ENCODE results near the gene RAD17. TPM values are rescaled to one million over a fixed set of nuclear protein-coding genes. Genes with fewer than 3 reads are reported as not detected.
"Not testable (repeated sequence)": the region's sequence is repeated elsewhere in the genome, so short reads cannot be mapped to it uniquely, and the experiment has no call there.

The RAD17 gene
- total and polyA plus RNA-seq, 4 donors = 6.0 to 14.5 (median 11.8) TPM

GRCh38 chr5:69331528-69332445 lies 37.8 kb upstream of the RAD17 start:
- no peaks in the 10 kb centered on the region for H3K9me3 ChIP-seq (ENCODE audit: control insufficient read depth in 4 of 4, low read length in 3 of 4)
- 29% methylated on average over 11 of the region's 11 CpGs for WGBS
- H3K36me3 ChIP-seq (ENCODE audit: control insufficient read depth in 4 of 4, insufficient read depth in 3 of 4, low read depth in 1 of 4, low read length in 3 of 4) = no peaks in the 10 kb centered on the region
- H3K4me3 ChIP-seq (ENCODE audit: low read depth in 1 of 3, low read length in 3 of 3) = peak overlapping the region; percentile 85 to 97 (median 91)
- H3K9ac ChIP-seq (ENCODE audit: low read depth in 1 of 2, low read length in 2 of 2) = peak overlapping the region; percentile 85 to 97
- TF ChIP-seq RAD21 (IDR thresholded peaks at IDR 0.05) (no peak), FOXA1 (IDR thresholded peaks at IDR 0.05) (no peak), JUND (IDR thresholded peaks at IDR 0.05) (no peak), YY1 (IDR thresholded peaks at IDR 0.05) (peak; percentile 62), SP1 (IDR thresholded peaks at IDR 0.05) (peak; percentile 63), EGR1 (IDR thresholded peaks at IDR 0.05; ENCODE audit: low read depth in 2 of 2) (no peak), HNF4A (conservative IDR thresholded peaks at IDR 0.05) (peak; percentile 42), GABPA (IDR thresholded peaks at IDR 0.05 in 1 of 2, conservative IDR thresholded peaks at IDR 0.05 in 1 of 2) (no peak), TAF1 (conservative IDR thresholded peaks at IDR 0.05) (peak; percentile 90), FOXA2 (IDR thresholded peaks at IDR 0.05) (no peak), NR2F2 (IDR thresholded peaks at IDR 0.05) (no peak), HNF4G (IDR thresholded peaks at IDR 0.05) (peak; percentile 30), MAX (IDR thresholded peaks at IDR 0.05) (no peak), RXRA (IDR thresholded peaks at IDR 0.05) (peak in 1 of 2 donors; percentile 24)
- TF ChIP-seq, protein P1, sequence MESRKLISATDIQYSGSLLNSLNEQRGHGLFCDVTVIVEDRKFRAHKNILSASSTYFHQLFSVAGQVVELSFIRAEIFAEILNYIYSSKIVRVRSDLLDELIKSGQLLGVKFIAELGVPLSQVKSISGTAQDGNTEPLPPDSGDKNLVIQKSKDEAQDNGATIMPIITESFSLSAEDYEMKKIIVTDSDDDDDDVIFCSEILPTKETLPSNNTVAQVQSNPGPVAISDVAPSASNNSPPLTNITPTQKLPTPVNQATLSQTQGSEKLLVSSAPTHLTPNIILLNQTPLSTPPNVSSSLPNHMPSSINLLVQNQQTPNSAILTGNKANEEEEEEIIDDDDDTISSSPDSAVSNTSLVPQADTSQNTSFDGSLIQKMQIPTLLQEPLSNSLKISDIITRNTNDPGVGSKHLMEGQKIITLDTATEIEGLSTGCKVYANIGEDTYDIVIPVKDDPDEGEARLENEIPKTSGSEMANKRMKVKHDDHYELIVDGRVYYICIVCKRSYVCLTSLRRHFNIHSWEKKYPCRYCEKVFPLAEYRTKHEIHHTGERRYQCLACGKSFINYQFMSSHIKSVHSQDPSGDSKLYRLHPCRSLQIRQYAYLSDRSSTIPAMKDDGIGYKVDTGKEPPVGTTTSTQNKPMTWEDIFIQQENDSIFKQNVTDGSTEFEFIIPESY (IDR thresholded peaks at IDR 0.05) = no peak
- TF ChIP-seq, protein P2, sequence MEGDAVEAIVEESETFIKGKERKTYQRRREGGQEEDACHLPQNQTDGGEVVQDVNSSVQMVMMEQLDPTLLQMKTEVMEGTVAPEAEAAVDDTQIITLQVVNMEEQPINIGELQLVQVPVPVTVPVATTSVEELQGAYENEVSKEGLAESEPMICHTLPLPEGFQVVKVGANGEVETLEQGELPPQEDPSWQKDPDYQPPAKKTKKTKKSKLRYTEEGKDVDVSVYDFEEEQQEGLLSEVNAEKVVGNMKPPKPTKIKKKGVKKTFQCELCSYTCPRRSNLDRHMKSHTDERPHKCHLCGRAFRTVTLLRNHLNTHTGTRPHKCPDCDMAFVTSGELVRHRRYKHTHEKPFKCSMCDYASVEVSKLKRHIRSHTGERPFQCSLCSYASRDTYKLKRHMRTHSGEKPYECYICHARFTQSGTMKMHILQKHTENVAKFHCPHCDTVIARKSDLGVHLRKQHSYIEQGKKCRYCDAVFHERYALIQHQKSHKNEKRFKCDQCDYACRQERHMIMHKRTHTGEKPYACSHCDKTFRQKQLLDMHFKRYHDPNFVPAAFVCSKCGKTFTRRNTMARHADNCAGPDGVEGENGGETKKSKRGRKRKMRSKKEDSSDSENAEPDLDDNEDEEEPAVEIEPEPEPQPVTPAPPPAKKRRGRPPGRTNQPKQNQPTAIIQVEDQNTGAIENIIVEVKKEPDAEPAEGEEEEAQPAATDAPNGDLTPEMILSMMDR (IDR thresholded peaks at IDR 0.05; ENCODE audit: low read depth, low read length, missing input control) = no peak
- TF ChIP-seq, protein P3, sequence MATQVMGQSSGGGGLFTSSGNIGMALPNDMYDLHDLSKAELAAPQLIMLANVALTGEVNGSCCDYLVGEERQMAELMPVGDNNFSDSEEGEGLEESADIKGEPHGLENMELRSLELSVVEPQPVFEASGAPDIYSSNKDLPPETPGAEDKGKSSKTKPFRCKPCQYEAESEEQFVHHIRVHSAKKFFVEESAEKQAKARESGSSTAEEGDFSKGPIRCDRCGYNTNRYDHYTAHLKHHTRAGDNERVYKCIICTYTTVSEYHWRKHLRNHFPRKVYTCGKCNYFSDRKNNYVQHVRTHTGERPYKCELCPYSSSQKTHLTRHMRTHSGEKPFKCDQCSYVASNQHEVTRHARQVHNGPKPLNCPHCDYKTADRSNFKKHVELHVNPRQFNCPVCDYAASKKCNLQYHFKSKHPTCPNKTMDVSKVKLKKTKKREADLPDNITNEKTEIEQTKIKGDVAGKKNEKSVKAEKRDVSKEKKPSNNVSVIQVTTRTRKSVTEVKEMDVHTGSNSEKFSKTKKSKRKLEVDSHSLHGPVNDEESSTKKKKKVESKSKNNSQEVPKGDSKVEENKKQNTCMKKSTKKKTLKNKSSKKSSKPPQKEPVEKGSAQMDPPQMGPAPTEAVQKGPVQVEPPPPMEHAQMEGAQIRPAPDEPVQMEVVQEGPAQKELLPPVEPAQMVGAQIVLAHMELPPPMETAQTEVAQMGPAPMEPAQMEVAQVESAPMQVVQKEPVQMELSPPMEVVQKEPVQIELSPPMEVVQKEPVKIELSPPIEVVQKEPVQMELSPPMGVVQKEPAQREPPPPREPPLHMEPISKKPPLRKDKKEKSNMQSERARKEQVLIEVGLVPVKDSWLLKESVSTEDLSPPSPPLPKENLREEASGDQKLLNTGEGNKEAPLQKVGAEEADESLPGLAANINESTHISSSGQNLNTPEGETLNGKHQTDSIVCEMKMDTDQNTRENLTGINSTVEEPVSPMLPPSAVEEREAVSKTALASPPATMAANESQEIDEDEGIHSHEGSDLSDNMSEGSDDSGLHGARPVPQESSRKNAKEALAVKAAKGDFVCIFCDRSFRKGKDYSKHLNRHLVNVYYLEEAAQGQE (IDR thresholded peaks at IDR 0.05) = peak; percentile 24
- TF ChIP-seq, protein P4, sequence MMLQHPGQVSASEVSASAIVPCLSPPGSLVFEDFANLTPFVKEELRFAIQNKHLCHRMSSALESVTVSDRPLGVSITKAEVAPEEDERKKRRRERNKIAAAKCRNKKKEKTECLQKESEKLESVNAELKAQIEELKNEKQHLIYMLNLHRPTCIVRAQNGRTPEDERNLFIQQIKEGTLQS (IDR thresholded peaks at IDR 0.05) = no peak
- DNase-seq (ENCODE audit: low spot score) = no peak
- peak overlapping the region; percentile 85 to 95 for H3K27ac ChIP-seq (ENCODE audit: low read depth in 1 of 2, low read length in 2 of 2)
- peaks cover 0 to 10% (median 1%) of the 10 kb centered on the region in 4 donors for H3K4me1 ChIP-seq (ENCODE audit: control insufficient read depth in 4 of 4, insufficient read depth in 4 of 4, low read length in 3 of 4)
- no peaks in the 10 kb centered on the region for H3K27me3 ChIP-seq (ENCODE audit: control insufficient read depth in 4 of 4, insufficient read depth in 4 of 4, low read length in 3 of 4)

- not testable (repeated sequence) for H3K9me3 ChIP-seq (ENCODE audit: control insufficient read depth in 4 of 4, low read length in 3 of 4); H3K9ac ChIP-seq (ENCODE audit: low read depth in 1 of 2, low read length in 2 of 2); H3K27me3 ChIP-seq (ENCODE audit: control insufficient read depth in 4 of 4, insufficient read depth in 4 of 4, low read length in 3 of 4); H3K27ac ChIP-seq (ENCODE audit: low read depth in 1 of 2, low read length in 2 of 2); H3K36me3 ChIP-seq (ENCODE audit: control insufficient read depth in 4 of 4, insufficient read depth in 3 of 4, low read depth in 1 of 4, low read length in 3 of 4); DNase-seq (ENCODE audit: low spot score); H3K4me3 ChIP-seq (ENCODE audit: low read depth in 1 of 3, low read length in 3 of 3)
- peaks cover 0 to 10% (median 1%) of the 10 kb centered on the region in 4 donors for H3K4me1 ChIP-seq (ENCODE audit: control insufficient read depth in 4 of 4, insufficient read depth in 4 of 4, low read length in 3 of 4)
- WGBS = 96% methylated on average over 25 of the region's 25 CpGs
Measured at GRCh38 chr5:69333668-69334315, 35.8 kb upstream of the RAD17 start.
